T-helper 1 cell treated with Interleukin-12 subunit alpha and Interleukin-12 subunit beta and Interleukin-4 antibody, amounts not matched to agents 30 ng/mL and 1 ng/mL, for 36 hours (primary cell): ENCODE results near the gene CPNE8. TPM values are rescaled to one million over a fixed set of nuclear protein-coding genes. Genes with fewer than 3 reads are reported as not detected.

ENCODE experiments used
- intact Hi-C: fragments of 100-400 bp; cut with micrococcal nuclease; formaldehyde crosslinking; loops from one replicate; pipeline ENCODE4 v1.15.1; 2024
- total RNA-seq: library from RNA; stranded (reverse); gene quantifications from 2 replicates; pipeline ENCODE4 v1.2.3, GENCODE V29; 2022

CPNE8 gene
- total RNA-seq: 3.3 and 4.6 TPM in 2 replicates

DNA sequence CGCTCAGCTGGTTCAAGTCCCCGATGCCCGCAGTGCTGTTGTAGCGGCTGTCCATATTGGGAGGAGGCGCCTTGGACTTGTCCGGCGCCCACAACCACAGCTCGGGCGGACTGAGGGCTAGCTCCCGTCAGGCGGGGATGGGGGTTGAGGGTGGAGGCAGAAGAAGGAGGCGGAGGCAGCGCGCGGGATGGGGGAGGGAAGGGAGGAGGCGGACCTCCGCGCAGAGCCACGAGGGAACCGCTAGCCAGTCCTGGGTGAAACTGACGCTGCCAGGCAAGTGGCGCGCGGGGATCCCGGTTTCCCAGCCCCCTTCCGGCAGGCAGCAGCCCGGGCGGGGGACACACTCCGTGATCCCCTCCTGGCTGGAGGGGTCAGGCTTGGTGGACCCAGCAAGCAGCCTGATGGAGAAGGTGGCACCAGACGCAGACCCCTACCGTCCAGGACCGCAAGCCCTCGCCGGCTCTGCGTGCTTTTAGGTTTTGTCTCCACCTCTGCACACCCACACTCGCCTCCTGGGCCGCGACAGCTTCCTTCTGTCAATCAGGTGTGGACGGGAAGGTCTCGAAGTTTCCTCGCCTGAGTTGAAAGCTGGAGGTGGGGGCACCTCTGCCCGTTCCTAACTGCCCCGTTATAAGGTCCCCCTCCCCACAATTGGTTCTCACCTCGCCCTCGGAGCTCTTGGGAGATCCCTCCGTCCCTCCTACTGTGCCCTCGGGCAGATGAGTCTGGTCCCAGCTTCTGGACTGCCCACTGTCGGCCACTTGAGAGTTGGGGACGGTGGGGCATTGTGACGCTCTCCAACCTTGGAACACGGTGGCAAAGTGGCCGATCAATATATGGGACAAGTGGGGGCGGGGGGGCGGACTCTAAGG is at the start of gene CPNE8:
CPNE8 (minus strand) TSS at position 112 of the 872 bp plus-strand sequence; CDS start at position 55, 57 bp downstream.
- intact Hi-C loops: loop anchor here (1.0 to 10.0 kb wide), 7 partner anchors 133 to 1199 kb away; partner anchors contain the start of genes ALG10B, KIF21A and SLC2A13

DNA sequence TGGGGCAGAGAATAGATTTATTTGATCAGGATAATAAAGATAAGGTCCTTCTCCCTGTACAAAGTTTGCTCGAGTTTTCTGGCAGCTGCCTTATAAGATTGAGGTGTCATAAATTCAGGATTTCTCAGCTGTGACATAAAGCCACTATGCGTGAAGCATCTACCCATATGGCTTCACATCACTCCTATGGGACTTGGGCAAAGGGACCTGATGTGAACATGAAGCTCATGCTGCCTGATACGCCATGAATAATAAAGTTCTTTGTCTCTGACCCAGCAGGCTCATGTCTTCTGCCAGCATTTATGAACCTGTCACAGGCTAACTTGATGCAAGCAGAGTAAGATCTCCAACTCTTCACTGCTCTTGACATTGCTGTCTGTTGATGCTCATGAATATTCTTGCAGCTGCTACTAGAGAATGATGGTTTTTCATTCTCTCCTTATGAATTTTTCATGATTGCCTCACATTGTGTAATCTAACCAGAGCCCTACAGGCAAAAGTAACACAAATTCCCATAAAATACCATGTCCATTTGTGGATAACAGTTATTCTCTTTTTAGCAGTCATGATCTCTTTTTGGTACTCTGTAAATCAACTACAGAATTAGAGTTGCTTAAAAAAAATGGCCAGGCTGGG is 49.0 kb upstream of the CPNE8 start:
- intact Hi-C loops: no loop called here

DNA sequence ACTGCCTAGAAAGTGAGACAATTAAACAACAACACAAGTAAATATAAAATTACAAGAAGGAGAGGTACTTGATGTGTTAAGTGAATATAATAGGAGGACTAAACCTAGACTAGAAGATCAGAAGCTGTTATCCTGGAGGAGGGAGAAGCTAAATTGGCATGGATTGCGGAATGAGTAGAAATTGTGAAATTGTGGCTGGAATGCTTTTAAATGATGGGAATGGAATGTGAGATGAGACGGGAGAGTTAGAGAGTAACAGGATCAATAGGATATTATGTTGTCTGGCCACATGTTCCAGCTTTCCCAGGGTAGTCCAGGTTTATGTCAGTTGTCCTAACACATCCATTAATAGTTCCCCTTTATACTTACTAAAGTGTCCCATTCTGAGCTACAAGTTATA is 44.0 kb upstream of the CPNE8 start:
- intact Hi-C loops: no loop called here

DNA sequence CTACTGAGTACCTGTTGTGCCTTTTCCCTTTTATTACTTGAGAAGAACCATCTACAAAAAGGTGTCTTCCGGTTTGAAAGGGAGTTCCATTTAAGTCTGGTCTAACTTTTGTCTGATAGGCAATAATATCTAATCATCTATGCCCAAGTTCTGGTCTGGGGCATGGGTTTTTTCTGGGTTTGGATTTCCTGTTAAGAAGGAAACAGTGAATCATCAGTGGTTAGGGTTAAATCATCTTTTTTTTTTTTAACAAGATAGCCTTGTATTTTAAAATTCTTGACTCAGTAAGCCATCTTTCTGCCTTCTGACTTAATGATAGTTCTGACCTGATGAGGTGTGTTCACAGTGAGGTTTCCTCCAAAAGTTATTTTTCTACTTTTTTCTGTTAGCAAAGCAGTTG is 29.3 kb upstream of the CPNE8 start:
- intact Hi-C loops: no loop called here

DNA sequence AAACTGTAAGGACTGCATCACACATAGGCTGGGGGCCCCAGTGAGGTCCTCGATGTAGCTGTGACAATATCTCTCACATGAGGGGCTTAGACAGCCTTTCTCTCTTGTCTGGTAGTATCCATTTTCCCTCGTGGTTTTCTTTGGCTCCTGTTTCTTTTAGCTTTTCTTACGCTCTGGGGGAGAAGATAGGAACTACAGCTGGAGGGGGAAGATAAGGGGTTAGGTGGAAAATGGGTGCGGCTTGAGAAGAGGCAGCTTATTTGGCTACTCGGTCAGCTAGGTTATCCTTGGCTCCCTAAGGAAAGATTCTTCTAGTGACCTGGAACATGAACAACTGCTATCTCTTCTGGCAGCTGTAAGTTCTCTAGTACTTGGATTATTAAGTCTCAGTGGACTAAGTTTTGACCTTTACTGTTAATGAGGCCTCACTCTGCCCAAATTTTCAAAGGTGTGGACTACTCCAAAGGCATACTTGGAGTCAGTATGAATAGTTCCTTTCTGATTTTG is 28.7 kb upstream of the CPNE8 start:
- intact Hi-C loops: no loop called here

DNA sequence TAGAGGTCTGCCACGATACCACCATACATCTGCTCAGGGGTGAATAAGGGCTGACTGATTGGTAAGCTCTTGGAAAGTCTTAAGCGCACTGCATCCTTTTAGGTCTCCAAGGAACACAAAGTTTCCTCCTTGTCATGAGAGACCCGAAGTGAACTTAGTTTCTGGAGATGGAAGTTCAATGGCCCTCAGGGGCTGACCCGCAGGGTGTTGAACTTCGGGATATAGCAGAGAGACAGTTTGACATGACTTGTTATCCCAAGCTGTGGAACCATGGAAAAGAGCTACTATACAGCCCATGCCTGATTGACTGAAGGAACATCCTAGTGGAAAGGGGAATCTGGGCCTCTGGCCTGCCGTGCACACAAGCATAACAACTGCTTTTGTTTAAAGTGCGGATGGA is 26.9 kb upstream of the CPNE8 start:
- intact Hi-C loops: no loop called here

DNA sequence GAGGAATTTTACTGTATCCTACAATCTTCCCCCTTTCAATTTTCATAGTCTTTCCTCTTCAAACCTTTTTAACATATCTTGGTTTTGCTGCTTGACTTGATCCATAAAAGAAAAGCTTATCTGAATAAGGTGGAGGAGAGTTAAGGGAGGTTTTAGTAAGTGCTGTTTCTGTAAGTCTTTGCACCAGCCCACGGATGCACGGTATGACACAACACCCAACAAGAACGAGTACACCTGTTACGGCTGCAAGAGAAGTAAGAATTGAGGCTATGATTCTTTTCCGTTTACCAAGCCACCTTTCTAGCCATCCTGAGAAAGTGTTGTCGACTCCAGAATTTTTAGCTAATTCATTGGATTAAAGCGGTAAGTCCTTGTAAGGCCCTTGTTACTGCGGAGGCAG is 26.1 kb upstream of the CPNE8 start:
- intact Hi-C loops: no loop called here

DNA sequence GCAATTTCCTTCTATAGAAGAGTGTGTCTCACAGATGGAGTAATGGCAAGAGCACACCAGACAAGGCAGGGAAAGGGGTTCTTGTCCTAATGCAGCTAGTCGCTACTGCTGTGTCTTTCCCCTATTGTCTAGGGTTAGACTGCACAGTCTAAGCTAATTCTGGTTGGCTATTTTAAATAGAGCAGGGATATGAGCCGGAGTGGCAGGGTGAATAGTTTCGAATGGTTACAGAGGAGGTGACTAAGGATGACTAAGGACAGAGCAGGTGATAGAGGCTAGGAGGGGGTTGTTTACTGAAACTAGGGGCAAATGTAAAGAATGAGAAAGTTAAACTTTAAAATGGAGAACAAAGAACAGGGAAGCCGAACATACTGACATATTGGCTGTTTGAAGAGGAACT is 25.6 kb upstream of the CPNE8 start:
- intact Hi-C loops: no loop called here

DNA sequence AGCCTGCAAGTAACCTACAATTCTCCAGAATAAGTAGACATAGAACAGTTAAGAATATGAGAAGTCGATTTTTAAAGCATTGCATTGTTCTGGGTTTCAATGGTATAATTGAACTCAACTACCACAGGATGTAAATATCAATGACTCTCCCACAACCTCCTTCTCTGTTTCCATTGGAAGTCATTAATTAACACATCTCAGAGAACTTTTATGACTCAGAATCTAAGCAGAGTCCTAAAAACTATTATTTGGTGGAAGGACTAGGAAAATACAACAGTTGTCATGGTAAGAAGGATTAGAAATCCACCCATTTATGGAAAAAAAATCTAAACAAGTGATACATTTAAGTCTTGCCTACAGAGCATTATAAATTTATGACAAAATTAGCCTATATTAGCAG is 21.1 kb upstream of the CPNE8 start:
- intact Hi-C loops: no loop called here

DNA sequence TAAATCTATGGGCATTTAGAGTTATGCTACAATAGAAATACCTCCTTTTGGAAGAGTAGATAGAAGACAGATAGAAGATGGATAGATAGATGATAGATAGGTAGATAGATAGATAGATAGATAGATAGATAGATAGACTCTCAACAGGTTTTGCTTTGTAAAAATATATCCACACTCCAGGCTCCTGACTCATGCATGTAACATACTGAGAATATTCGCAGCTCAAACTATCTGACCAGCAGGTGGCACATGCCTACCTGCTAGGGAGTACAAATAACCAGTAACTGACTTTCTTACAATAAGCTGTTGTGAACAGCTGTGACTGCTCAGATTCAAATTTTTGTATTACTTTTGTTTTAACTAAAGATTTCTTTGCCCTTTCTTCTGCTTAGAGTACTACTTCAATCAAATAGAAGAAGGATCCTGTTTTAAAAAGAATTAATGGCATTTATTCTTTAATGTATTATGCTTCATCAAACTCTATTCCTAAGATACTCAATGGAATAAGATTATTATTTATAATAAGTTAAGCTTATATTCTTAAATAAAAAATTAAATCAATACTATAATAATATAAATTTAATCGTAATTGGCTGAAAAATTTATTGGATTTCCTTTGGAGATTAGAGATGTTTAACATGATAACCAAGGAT is 15.8 kb upstream of the CPNE8 start:
- intact Hi-C loops: loop anchor here (1.0 to 2.0 kb wide), 3 partner anchors 182 to 592 kb away; no protein-coding TSS in a partner anchor

DNA sequence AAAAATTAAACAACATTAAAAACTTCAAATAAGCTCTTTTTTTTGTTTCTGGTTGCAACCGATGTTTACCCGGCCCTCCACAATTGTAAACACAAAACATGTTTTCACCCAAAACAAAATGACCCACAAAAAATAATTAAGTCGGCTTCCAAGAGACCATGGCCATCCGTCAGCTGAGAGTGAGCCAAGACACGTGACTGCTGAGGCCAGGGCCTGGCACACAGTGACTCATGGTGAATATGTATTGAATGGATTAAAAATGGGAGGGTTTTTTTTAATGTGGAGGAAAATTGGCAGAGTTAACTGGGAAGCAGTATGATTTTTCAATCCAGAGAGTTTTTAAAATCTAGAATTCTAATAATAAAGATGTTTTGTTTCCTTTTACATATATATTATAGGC is 13.8 kb upstream of the CPNE8 start:
- intact Hi-C loops: no loop called here

DNA sequence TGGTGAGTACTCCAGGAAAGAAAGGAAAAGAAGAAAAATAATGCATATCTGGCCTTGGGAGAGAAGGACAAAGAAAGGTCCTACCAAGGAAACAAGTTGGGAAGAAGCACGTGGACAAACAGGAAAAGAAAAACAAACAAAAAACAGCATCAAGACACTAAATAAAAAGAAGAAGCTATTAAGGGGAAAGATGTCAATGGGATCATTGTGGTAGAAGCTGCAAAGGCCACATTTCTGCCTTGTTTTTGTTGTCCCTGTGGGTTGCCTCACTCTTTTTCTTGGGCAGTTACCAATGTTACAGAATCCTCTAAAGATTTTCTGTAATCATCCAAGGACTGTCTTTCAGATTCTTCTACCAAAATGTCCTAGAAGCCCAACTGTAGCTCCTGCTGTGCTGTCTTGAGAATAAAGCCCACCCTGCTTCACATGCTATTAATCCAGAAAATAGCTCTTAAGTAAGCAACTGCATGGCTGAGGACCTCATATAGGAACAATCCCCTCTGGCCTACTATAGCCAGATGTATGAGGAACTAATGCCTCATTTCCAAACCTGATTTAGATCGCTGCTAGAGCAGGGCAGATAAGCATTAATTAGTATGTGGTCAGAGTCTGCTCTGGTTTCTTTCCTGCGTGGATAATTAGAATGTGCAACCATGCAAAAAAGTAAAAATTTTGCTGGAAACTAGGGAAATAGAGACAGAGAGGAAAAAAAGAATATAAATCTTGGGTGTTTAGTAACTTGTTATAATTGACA is 10.2 kb upstream of the CPNE8 start:
- intact Hi-C loops: no loop called here

DNA sequence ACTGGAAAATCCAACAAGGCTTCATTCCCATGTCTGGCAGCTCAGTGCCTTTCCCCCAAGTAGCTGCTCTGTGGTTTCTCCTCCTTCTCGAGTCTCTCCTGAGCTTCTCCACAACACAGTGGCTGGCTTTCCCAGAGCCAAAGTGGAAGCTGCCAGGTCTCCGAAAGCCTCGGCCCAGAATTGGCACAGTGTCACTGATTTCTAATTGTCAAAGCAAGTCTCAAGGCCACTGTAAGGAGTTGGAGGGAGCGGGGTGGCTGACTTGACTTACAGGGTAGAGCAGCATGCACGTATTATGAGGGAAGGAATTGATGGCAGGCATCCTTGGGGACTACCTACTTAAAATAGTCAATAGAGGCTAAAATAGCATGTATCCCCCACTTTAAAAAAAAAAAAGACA is 6.7 kb upstream of the CPNE8 start:
- intact Hi-C loops: no loop called here

DNA sequence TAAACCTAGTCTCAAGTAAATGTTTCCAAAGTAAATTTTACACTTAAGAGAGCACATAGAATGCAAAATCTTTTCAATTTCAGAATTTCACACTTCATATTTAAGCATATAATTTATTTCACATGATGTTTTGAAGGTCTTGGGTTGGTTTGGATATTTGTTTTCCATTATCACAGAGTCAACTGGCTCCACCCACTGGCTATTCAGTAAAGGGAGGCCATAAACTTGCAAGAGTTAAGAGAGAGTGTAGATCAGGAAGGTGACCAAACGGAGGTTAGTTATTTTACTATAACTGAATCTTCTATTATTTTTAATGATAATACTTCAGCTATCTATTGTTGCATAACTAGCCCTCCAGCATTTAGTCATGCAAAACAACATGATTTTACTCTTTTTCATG is 6.2 kb upstream of the CPNE8 start:
- intact Hi-C loops: no loop called here

DNA sequence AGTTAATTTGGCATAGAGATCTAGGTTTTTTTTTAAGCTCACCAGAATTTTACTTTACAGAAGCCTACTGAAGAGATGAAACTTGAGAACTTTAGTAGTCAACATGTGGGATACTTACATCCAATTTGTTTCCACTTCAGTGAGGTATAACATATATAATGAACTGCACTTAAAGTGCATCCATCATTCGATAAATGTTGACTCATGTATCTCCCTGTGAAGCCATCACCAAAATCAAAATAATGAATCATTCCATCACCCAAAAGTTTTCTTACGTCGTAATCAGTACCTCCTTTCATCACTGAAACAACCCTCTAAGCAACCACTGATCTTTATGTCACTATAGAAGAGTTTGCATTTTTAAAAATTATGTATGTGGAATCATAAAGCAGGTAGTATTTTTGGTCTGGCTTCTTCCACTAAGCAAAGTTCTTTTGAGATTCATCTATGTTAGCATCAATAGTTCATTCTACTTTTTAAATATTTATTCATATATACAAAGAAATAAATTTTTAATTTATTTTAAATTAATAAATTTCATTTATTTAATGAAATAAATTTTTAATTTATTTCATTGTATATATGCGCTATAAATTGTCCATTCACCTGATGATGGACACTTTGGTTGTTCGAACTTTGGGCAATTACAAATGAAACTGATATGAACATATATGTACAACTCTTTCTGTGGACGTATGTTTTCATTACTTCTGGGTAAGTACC is 2.0 kb upstream of the CPNE8 start:
- intact Hi-C loops: loop anchor here (1.0 to 10.0 kb wide), 7 partner anchors 135 to 1197 kb away; partner anchors contain the start of genes KIF21A and SLC2A13

DNA sequence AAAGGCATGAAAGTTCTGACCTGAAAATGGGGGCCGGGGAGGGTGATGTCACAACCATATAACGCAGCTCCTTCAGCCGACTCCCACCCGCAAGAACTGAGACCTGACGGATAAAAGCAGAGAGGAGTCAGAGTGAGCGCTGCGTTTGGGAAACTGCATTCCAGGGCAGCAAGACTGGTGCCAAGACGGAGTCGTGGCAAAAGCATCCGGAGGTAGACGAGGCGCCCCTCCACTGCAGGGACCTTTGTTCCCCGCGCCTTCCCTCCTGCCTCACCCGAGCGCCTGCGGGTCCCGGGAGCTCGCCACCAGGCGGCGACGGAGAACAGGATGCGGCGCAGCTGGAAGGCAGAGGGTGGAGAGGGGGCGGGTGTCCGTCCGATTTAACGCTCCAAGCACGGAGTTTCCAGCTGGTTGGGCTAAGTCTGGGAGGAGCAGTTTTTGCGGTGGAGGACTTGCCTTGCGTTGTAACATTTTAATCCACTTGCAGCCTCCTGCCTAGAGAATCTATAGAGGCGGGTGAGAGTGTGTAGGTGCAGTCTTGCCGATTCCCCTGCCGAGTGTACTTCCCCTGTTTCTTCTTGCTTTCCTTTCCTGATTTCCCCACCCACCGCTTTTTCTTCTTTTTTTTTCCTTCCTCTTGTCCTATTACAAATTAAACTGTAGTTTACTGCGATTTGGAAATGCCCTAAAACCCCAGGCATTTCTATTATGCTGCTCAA is 1.2 kb upstream of the CPNE8 start:
- intact Hi-C loops: loop anchor here (1.0 to 10.0 kb wide), 7 partner anchors 134 to 1198 kb away; partner anchors contain the start of genes KIF21A and SLC2A13

DNA sequence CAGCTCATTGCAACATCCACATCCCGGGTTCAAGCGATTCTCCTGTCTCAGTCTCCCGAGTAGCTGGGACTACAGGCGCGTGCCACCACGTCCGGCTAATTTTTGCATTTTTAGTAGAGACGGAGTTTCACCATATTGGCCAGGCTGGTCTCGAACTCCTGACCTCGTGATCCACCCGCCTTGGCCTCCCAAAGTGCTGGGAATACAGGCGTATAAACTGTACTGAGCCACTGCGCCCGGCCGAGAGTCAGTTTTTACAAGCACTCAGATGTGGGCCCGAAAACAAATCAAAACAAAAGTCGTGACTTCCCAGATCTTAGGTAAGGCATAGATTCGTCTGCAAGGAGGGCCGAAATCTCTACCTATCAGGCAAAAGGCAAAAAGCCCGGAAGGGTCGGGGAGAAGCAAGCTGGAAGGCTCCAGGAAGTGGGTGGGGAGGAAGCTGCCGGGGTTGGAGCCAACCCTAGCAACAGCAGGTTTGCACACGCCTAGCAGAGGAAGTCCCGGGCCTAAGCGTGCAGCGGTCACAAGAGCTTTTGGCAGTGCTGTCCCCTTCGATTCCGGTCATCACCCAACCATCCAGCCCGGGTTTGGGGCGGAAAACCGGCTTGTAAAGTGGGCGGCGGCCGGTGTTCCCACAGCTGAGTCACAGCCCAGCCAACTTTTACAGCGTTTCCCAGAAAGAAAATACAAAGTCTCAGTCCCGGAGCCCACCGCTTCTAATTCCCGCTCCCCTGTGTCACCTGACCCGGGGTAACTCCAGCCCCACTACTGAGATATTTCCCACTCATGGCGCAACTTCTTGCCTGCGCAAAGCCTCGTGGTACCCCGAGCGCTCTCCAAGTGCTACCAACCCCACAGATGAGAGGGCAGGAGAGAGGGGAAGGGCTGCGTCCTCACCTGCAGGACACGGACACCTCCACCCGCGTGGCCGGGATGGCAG is 583 bp downstream of the CPNE8 start:
- intact Hi-C loops: loop anchor here (1.0 to 10.0 kb wide), 7 partner anchors 133 to 1200 kb away; partner anchors contain the start of genes ALG10B, KIF21A and SLC2A13

DNA sequence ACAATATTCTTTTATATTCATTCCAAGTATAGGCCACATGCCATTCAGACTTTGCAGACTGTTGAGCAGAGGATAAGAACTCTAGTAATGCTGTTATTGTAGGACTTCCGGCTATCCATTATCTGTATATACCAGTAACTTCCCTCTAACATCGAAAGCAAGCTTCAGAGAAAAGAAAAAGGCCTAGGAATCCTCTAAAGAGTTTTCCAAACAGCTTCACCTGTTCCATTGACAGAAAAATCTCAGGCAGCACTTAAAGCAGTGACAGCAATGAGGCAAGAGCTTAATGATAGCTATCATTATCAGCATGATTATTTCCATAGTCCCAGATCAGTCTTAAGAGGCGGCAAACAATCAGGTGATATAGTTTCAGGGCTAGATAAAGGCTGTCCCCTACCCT is 1.8 kb downstream of the CPNE8 start:
- intact Hi-C loops: loop anchor here (10.0 kb wide), 3 partner anchors 541 to 1201 kb away; partner anchors contain the start of genes KIF21A and SLC2A13
